C4-2B (cell line): ENCODE measurements around the gene PHLDA3.

Experiments
- ZFX ChIP-seq: fragments of 450-650 bp; IDR thresholded peaks from 2 replicates; pipeline ENCODE4 v1.6.1; 2017
- TF ChIP-seq, protein P1 (sequence below): fragments of 450-650 bp; conservative IDR thresholded peaks from 2 replicates; pipeline ENCODE4 v1.5.1; 2017; ENCODE audit warnings: mild to moderate bottlenecking

DNA sequence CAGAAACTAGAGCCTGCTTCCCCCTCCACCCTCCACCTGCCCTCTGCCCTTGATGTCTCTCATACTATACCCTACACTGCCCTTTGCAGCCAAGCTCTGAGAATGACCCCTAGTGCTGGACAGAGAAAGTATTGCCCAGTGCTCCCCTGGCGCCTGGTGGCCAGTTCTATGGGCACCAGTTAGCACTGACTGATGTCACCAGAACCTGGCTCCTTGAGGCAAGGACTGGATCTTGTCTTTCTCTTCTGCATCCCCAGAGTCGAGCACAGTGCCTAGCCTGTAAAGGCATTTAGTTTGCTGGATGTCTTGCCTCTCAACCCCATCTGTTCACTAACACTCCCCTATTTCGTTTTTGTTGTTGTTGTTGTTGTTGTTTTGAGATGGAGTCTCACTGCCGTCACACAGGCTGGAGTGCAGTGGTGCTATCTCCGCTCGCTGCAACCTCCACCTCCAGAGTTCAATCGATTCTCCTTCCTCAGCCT lies 5.9 kb downstream of the PHLDA3 start:
- TF ChIP-seq, protein P1, sequence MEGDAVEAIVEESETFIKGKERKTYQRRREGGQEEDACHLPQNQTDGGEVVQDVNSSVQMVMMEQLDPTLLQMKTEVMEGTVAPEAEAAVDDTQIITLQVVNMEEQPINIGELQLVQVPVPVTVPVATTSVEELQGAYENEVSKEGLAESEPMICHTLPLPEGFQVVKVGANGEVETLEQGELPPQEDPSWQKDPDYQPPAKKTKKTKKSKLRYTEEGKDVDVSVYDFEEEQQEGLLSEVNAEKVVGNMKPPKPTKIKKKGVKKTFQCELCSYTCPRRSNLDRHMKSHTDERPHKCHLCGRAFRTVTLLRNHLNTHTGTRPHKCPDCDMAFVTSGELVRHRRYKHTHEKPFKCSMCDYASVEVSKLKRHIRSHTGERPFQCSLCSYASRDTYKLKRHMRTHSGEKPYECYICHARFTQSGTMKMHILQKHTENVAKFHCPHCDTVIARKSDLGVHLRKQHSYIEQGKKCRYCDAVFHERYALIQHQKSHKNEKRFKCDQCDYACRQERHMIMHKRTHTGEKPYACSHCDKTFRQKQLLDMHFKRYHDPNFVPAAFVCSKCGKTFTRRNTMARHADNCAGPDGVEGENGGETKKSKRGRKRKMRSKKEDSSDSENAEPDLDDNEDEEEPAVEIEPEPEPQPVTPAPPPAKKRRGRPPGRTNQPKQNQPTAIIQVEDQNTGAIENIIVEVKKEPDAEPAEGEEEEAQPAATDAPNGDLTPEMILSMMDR, result no peak
- no peak for TF ChIP-seq ZFX
